Stimulated activated CD4-positive, alpha-beta T cell treated with anti-CD3 and anti-CD28 coated beads, Interleukin-2, amount 100 ng/mL, for 48 hours (primary cell): ENCODE data around the gene OR2H1.
"Not testable (repeated sequence)": the region's sequence is repeated elsewhere in the genome, so short reads cannot be mapped to it uniquely, and the experiment has no call there.

Source experiments
- DNase-seq, 2 donors: peaks; one replicate each; pipeline ENCODE4 v3.0.0-alpha.2; 2020

The OR2H1 gene

DNA sequence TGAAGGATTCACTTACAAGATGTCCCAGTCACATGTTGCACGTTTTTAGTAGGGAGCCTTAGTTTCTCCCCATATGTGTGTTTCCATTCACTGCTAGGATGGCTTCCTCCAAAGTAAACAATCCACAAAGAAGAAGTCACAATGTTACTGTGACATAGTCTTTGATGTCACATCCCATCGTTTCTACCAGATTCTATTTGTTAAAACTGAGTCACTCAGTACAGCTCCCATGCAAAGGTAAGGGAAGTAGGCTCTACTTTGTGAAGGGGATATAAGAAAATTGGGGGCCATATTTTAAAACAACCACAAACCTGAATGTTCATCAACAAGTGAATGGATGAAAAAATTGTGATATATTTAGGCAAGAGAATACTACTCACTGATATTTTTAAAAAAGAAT lies at the start of gene OR2H1, which contains the start of gene OR11A1:
Gene OR2H1 (plus strand): TSS at position 185 of the 400 bp plus-strand sequence. CDS start 4,615 bp downstream, outside the sequence.
Gene OR11A1 (minus strand): TSS at position 101 of the 400 bp plus-strand sequence. CDS start 29,430 bp downstream, outside the sequence.
- no peak for DNase-seq

DNA sequence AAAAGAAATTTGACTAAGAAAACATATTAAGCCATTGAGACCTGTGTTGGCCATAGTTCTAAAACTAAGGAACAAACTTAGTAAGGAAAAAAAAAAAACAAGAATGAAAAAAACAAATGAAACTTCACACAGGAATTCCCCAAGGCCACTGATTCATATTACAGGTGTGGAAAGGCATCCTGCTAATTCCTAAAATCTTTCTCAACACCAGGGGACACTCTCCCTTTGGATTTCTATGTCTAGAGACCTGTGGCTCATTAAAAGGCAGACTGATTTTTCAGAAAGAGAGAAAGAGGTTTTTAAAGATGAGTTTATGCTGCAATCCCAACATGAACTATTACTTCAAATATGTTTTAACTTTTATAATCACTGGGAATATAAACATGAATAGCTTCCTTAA lies 42.4 kb upstream of the OR2H1 start, which contains the start of gene OR12D1:
Gene OR12D1 (plus strand): TSS at position 341 of the 400 bp plus-strand sequence.
- no peak for DNase-seq

GRCh38 chr6:29419516-29419915 lies 37.4 kb upstream of the OR2H1 start:
- DNase-seq: no peak

- DNase-seq: no peak
Observed at GRCh38 chr6:29424168-29424567, 32.8 kb upstream of the OR2H1 start.

GRCh38 chr6:29424575-29424974 lies 32.4 kb upstream of the OR2H1 start:
- DNase-seq: no peak

DNA sequence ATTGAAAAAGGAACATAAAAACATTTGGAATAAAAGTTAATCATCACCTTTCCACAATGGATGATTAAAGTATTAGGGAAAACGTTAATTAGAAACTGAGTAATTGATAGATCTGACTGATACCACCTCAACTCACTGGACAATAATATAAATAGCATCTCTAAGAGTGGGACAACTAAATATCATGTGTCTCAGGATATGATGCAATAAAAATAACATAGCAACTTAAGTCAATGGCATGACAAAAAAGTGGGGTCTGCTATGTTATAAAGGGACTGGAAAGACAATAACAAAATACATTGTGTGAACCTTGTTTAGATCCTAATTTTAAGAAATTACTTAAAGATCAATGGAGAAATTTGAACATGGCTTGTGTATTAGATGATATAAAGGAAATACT lies 31.9 kb upstream of the OR2H1 start:
- DNase-seq: no peak

- DNase-seq: no peak
Observed at GRCh38 chr6:29426654-29427053, 30.3 kb upstream of the OR2H1 start.

DNA sequence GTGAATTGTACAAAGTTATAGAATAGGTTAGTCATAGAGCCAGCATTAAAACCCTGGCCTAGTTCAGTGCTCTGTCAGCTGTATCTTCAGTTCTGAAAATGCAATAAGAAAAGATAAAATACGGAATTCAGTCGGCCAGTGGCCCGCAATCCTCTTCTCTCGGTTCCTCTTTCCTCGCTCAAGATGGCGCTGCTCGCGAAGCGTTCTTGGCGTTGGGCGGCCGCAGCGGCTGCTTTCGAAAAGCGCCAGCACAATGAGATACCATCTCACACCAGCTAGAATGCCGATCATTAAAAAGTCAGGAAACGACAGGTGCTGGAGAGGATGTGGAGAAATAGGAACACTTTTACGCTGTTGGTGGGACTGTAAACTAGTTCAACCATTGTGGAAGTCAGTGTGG lies 20.2 kb upstream of the OR2H1 start:
- DNase-seq: not testable (repeated sequence)

DNA sequence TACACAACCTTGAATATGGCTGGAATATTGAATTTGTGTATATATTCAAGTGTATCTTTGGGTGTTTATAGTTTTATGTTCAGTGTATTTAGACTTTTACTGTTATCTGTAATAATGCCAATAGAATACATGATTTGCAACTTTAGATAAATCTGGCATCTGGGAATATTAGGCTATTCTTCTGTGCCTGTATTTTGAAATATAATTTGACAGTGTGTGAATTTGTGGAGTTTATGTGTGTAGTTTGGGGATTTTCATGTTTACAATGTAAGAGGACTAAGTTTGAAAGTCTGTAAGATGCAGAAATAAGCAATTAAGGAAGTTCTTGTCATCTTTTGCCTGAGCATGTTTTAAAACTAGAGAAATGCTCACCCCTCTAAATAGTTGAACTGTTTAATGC lies 17.9 kb upstream of the OR2H1 start, which contains the start of gene OR10C1:
Gene OR10C1 (plus strand): TSS at position 301 of the 400 bp plus-strand sequence. CDS start 710 bp downstream, outside the sequence.
- DNase-seq: no peak

- no peak for DNase-seq
Observed at GRCh38 chr6:29442719-29443118, 14.2 kb upstream of the OR2H1 start.

GRCh38 chr6:29444031-29444430 lies 12.9 kb upstream of the OR2H1 start:
- not testable (repeated sequence) for DNase-seq

GRCh38 chr6:29447670-29448069 lies 9.3 kb upstream of the OR2H1 start:
- DNase-seq: no peak

- DNase-seq: no peak
Observed at GRCh38 chr6:29451471-29452193, 5.3 kb upstream of the OR2H1 start.

GRCh38 chr6:29461021-29461814 lies 4.3 kb downstream of the OR2H1 start:
- DNase-seq: no peak

- DNase-seq: no peak
Observed at GRCh38 chr6:29462022-29462421, 5.1 kb downstream of the OR2H1 start.

DNA sequence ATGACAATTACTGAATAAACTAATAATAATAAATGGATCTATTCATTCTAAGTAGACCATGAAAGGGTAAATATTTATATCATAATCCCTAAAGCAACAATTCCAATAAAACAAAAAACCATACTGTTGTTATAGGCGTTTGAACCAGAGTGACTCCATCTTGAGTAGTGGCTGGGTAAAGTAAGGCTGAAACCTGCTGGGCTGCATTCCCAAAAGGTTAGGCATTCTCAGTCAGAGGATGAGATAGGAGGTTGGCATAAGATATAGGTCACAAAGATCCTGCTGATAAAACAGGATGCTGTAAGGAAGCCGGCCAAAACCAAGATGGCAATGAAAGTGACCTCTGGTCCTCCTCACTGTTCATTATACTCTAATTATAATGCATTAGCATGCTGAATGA lies 8.3 kb downstream of the OR2H1 start:
- DNase-seq: no peak

- DNase-seq: no peak
Observed at GRCh38 chr6:29465801-29466200, 8.8 kb downstream of the OR2H1 start.

DNA sequence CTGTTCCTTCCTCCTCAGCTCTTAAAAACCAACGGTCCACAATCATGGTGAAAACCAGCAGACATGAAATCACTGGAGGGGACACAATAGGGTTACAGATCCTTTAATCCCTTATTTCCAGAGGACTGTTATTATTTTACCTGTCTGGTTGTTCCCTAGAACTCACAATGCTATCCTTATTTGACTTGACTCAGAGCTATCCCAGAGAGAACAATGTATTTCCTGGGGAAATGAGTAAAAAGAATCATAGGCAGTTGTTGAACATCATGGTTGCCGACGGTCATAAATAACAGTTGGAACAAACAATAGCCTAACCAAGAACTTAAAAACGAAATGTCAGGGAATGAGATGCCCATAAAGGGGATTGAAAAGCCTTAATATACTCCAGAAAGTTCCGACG lies 9.3 kb downstream of the OR2H1 start:
- DNase-seq: no peak

DNA sequence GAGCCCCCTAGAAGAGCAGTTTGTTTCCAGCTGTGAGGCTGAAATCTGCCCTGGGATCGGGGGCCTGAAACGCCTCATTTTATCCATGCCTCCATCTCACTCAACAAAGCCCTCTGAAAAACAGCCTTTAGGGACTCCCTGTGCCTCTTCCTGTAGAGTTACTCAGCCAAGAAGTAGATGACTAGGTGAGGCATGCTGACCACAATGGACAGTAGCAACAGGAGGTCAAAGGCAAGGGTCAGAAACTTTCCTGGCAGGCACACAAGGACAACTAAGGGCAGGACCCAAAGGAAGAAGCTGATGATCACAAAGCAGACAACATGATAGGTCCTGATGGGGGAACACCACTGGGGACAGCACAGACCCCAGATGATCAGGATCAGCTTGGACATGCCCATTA lies 18.0 kb downstream of the OR2H1 start:
- DNase-seq: no peak

- DNase-seq: no peak
Observed at GRCh38 chr6:29477923-29478450, 21.0 kb downstream of the OR2H1 start.

DNA sequence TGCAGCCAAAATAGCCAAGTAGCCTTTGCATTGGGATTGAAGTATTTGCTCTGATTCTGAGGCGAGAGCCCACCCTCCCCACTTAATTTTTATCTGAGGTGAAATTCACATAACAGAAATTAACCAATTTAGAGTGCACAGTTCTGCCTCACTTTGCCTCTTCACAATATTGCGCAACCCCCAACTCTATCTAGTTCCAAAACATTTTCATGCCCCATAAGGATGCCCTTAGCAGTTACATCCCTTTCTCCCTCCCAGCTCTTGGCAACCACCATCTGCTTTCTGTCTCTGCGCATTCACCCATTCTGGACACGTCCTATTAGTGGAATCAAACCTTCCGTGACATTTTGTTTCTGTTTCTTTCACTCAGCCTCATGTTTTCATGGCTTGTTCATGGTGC lies 21.8 kb downstream of the OR2H1 start:
- DNase-seq: no peak

GRCh38 chr6:29479560-29479959 lies 22.6 kb downstream of the OR2H1 start:
- no peak for DNase-seq

DNA sequence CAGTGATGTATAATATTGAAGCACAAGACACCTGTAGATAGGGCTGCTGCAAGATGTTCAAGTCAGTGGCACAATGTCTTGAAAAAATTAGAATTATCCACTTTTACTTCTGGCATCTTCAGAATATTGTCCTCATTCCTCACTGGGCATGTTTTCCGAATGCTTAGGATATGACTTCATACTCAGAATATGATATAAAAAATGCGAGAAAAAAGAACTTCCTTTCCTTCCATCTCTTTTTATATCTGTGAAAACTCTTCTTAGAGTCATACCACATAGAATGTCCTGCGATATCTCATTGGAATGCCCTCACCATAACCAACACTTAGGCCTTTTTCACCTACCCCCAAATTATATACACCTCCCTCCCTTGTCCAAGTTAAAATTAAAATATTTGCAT lies 26.2 kb downstream of the OR2H1 start:
- no peak for DNase-seq

DNA sequence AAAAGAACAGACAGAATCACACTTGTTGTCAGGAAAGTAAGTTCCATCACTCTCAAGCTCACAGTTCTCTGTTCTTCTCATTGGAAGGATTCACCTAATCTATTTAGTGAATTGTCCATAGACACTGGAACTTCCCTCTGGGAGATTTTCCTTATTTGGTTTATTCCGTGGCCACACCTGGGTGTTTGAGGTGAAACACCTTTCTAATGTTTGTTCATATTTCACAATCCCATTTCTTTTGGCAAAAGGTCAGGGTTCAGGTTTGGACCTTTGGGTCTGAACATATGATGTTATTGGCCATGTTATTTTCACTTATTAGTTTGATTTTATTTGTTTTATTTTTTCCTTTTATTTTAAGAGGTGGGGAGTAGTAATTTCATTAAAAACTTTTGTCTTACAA lies 26.8 kb downstream of the OR2H1 start:
- DNase-seq: no peak
